ENCODE results near the gene GRXCR1. TPM values are rescaled to one million over a fixed set of nuclear protein-coding genes. Genes with fewer than 3 reads are reported as not detected.

Gene GRXCR1
- polyA plus RNA-seq, 1 donor (not counting 4 experiments of a cell fraction or from before 2014, with no cell fraction given): not detected

DNA sequence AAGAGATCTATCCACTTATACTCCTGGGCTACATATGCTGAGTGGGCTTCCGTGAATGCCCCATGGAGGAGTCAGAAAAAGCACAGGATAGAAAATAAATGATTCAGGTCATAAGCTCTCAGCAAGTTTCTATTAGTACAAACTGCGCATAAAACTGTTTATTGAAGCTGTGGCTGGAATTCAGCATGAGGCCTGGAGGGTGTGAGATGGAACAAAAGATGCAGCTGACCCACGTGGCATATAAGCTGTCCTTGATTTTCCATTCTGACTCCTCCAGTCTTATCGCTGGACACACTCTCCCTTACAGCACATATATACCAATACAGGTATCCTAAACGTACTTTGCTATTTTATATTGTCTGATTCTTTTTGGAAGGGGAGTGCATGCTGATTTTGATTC lies 17.9 kb downstream of the GRXCR1 start:
- dilution Hi-C loops (cut with MboI; ENCODE audit: extremely low pct_ligation_motif_present, low sequenced_read_pairs): no loop called here
- H3K79me2 ChIP-seq (ENCODE audit: control insufficient read depth, insufficient read depth, low read length): no peaks in the 10 kb centered on the region
- DNase-seq (ENCODE audit: low read depth, low spot score) (no peak), FAIRE-seq (no peak)
- H3K9ac ChIP-seq (ENCODE audit: control insufficient read depth, extremely low read depth, insufficient read depth, low read length): no peak overlapping the region
- TF ChIP-seq, protein P1, sequence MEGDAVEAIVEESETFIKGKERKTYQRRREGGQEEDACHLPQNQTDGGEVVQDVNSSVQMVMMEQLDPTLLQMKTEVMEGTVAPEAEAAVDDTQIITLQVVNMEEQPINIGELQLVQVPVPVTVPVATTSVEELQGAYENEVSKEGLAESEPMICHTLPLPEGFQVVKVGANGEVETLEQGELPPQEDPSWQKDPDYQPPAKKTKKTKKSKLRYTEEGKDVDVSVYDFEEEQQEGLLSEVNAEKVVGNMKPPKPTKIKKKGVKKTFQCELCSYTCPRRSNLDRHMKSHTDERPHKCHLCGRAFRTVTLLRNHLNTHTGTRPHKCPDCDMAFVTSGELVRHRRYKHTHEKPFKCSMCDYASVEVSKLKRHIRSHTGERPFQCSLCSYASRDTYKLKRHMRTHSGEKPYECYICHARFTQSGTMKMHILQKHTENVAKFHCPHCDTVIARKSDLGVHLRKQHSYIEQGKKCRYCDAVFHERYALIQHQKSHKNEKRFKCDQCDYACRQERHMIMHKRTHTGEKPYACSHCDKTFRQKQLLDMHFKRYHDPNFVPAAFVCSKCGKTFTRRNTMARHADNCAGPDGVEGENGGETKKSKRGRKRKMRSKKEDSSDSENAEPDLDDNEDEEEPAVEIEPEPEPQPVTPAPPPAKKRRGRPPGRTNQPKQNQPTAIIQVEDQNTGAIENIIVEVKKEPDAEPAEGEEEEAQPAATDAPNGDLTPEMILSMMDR (optimal IDR thresholded peaks at IDR 0.05 in 1 of 3, IDR thresholded peaks at IDR 0.05 in 1 of 3, conservative IDR thresholded peaks at IDR 0.05 in 1 of 3; ENCODE audit: extremely low read depth in 1 of 3, insufficient read depth in 2 of 3, low read length in 3 of 3): no peak
- TF ChIP-seq EZH2 (IDR thresholded peaks at IDR 0.05; ENCODE audit: low read length): no peak
- H2AFZ ChIP-seq (ENCODE audit: control insufficient read depth, low read length): no peak overlapping the region
- H3K4me3 ChIP-seq (ENCODE audit: control insufficient read depth in 2 of 3, extremely low read depth in 1 of 3, insufficient read depth in 2 of 3, low read depth in 1 of 3, low read length in 3 of 3): no peak overlapping the region
- H3K27ac ChIP-seq (ENCODE audit: control insufficient read depth, insufficient read depth, low read length): no peak overlapping the region
- H3K27me3 ChIP-seq (ENCODE audit: control insufficient read depth, extremely low read depth, insufficient read depth, low read length): no peaks in the 10 kb centered on the region
- H4K20me1 ChIP-seq (ENCODE audit: control insufficient read depth, extremely low read depth, insufficient read depth, low read length): no peaks in the 10 kb centered on the region
- no peaks in the 10 kb centered on the region for H3K4me1 ChIP-seq (ENCODE audit: control insufficient read depth, extremely low read depth, insufficient read depth, low read length)
- no peak overlapping the region for H3K4me2 ChIP-seq (ENCODE audit: control insufficient read depth, extremely low read depth, insufficient read depth, low read depth, low read length)
- H3K9me3 ChIP-seq (ENCODE audit: control insufficient read depth, low read depth, low read length): no peaks in the 10 kb centered on the region
- no peaks in the 10 kb centered on the region for H3K9me1 ChIP-seq (ENCODE audit: control insufficient read depth, extremely low read depth, insufficient read depth, low read length)
- no peaks in the 10 kb centered on the region for H3K36me3 ChIP-seq (ENCODE audit: control insufficient read depth in 2 of 2, extremely low read depth in 1 of 2, insufficient read depth in 2 of 2, low read length in 2 of 2)

DNA sequence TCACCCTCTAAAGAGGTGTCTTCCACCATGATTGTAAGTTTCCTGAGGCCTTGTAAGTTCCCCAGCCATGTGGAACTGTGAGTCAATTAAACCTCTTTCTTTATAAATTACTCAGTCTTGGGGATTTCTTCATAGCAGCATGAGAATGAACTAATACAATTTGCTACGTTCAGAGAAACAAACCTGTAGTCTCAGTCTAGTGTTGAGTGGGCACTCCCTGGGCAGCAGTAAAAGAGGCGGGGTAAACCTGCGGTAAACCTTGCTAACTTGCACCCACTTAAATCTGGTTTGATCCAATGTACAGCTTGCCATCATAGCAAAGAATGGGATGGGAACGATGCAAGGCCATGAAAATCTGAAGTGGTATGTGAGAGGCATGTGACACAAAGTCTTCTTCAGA lies 22.4 kb downstream of the GRXCR1 start:
- Histone ChIP-seq H3K27ac (ENCODE audit: control insufficient read depth, insufficient read depth, low read length) (no peak overlapping the region), H3K4me3 (ENCODE audit: control insufficient read depth in 2 of 3, extremely low read depth in 1 of 3, insufficient read depth in 2 of 3, low read depth in 1 of 3, low read length in 3 of 3) (no peak overlapping the region), H3K4me1 (ENCODE audit: control insufficient read depth, extremely low read depth, insufficient read depth, low read length) (no peaks in the 10 kb centered on the region), H2AFZ (ENCODE audit: control insufficient read depth, low read length) (no peak overlapping the region), H3K9ac (ENCODE audit: control insufficient read depth, extremely low read depth, insufficient read depth, low read length) (no peak overlapping the region), H3K4me2 (ENCODE audit: control insufficient read depth, extremely low read depth, insufficient read depth, low read depth, low read length) (no peak overlapping the region), H3K9me1 (ENCODE audit: control insufficient read depth, extremely low read depth, insufficient read depth, low read length) (no peaks in the 10 kb centered on the region), H3K79me2 (ENCODE audit: control insufficient read depth, insufficient read depth, low read length) (no peaks in the 10 kb centered on the region), H3K9me3 (ENCODE audit: control insufficient read depth, low read depth, low read length) (no peaks in the 10 kb centered on the region), H4K20me1 (ENCODE audit: control insufficient read depth, extremely low read depth, insufficient read depth, low read length) (no peaks in the 10 kb centered on the region), H3K27me3 (ENCODE audit: control insufficient read depth, extremely low read depth, insufficient read depth, low read length) (no peaks in the 10 kb centered on the region), H3K36me3 (ENCODE audit: control insufficient read depth in 2 of 2, extremely low read depth in 1 of 2, insufficient read depth in 2 of 2, low read length in 2 of 2) (no peaks in the 10 kb centered on the region)
- DNase-seq (ENCODE audit: low read depth, low spot score) (no peak), FAIRE-seq (no peak)
- no peak for TF ChIP-seq EZH2 (IDR thresholded peaks at IDR 0.05; ENCODE audit: low read length)
- dilution Hi-C loops (cut with MboI; ENCODE audit: extremely low pct_ligation_motif_present, low sequenced_read_pairs): no loop called here

DNA sequence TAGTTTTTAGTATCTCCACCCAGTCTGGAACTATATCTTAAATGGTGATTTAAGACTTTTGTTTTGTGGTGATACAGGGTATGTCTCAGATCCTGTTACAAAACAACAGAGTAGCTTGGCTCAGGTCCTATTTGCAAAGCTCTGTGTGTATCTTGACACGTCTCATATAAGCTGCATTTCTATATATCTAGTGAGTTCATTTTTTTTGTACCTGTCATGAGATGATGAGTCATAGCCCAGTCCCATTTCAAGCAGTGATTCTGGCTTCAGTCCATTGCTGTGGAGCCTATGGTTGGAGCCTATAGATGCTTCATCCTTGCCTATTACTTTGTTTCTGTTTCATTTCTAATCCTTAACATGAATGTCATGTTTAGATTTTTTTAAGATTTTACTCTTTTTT lies 23.0 kb downstream of the GRXCR1 start:
- H4K20me1 ChIP-seq (ENCODE audit: control insufficient read depth, extremely low read depth, insufficient read depth, low read length): no peaks in the 10 kb centered on the region
- no peaks in the 10 kb centered on the region for H3K9me1 ChIP-seq (ENCODE audit: control insufficient read depth, extremely low read depth, insufficient read depth, low read length)
- H3K27ac ChIP-seq (ENCODE audit: control insufficient read depth, insufficient read depth, low read length): no peak overlapping the region
- no peaks in the 10 kb centered on the region for H3K36me3 ChIP-seq (ENCODE audit: control insufficient read depth in 2 of 2, extremely low read depth in 1 of 2, insufficient read depth in 2 of 2, low read length in 2 of 2)
- H3K27me3 ChIP-seq (ENCODE audit: control insufficient read depth, extremely low read depth, insufficient read depth, low read length): no peaks in the 10 kb centered on the region
- H3K4me2 ChIP-seq (ENCODE audit: control insufficient read depth, extremely low read depth, insufficient read depth, low read depth, low read length): no peak overlapping the region
- no peak for TF ChIP-seq EZH2 (IDR thresholded peaks at IDR 0.05; ENCODE audit: low read length)
- TF ChIP-seq, protein P1 (optimal IDR thresholded peaks at IDR 0.05 in 1 of 3, IDR thresholded peaks at IDR 0.05 in 1 of 3, conservative IDR thresholded peaks at IDR 0.05 in 1 of 3; ENCODE audit: extremely low read depth in 1 of 3, insufficient read depth in 2 of 3, low read length in 3 of 3): no peak
- H3K9me3 ChIP-seq (ENCODE audit: control insufficient read depth, low read depth, low read length): no peaks in the 10 kb centered on the region
- no peak overlapping the region for H3K9ac ChIP-seq (ENCODE audit: control insufficient read depth, extremely low read depth, insufficient read depth, low read length)
- dilution Hi-C loops (cut with MboI; ENCODE audit: extremely low pct_ligation_motif_present, low sequenced_read_pairs): no loop called here
- DNase-seq (ENCODE audit: low read depth, low spot score): no peak
- no peak for FAIRE-seq
- no peak overlapping the region for H3K4me3 ChIP-seq (ENCODE audit: control insufficient read depth in 2 of 3, extremely low read depth in 1 of 3, insufficient read depth in 2 of 3, low read depth in 1 of 3, low read length in 3 of 3)
- no peak overlapping the region for H2AFZ ChIP-seq (ENCODE audit: control insufficient read depth, low read length)
- H3K79me2 ChIP-seq (ENCODE audit: control insufficient read depth, insufficient read depth, low read length): no peaks in the 10 kb centered on the region
- H3K4me1 ChIP-seq (ENCODE audit: control insufficient read depth, extremely low read depth, insufficient read depth, low read length): no peaks in the 10 kb centered on the region

All from keratinocyte (primary cell).